GM19463 (cell line): ENCODE results near the gene LRP1B.
"Not testable (repeated sequence)": the region's sequence is repeated elsewhere in the genome, so short reads cannot be mapped to it uniquely, and the experiment has no call there.

Experiments used
- ATAC-seq: cut with Tn5 transposase; IDR thresholded peaks from one replicate; pipeline ENCODE4 v1.9.1; 2021; ENCODE audit warnings: mild to moderate bottlenecking, moderate library complexity; ENCODE audit not compliant: unreplicated experiment

The LRP1B gene

DNA sequence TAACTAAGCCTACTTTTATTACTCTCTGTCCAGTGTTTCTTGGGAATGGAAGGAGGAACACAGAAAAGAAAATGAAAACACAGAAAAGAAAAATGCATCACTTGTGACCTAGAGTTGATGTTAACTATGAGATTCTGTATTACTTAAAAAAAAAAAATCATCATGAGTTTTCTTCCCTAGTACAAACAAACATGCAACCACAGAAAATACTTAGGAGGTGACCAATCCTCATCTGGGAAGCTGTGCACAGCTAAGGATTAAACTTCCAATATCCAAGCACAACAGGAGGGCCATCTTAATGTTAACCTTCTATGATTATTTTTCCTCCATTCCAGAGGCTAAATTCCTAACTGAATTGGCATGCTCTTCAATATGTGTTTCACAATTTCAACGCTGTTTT lies 1140.4 kb downstream of the LRP1B start:
- no peak for ATAC-seq

DNA sequence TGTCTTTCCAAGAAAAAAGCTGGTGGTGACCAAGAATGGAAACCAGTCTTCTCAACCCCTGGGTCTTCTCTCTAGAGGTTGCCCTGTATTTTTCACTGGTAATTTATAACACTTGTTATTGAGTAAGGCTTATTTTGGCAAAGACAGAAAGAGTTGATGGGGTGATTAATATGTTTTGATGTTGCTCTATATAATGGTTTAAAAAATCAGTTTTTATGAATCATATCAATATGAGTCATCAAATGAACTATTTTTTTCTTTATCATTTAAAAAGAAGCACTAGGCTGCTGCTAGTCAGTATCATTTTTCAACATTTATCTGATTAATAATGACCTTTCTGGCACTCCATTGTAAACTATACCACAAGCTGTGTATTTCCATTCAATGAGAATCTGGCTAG lies 1142.2 kb downstream of the LRP1B start:
- ATAC-seq, result no peak

DNA sequence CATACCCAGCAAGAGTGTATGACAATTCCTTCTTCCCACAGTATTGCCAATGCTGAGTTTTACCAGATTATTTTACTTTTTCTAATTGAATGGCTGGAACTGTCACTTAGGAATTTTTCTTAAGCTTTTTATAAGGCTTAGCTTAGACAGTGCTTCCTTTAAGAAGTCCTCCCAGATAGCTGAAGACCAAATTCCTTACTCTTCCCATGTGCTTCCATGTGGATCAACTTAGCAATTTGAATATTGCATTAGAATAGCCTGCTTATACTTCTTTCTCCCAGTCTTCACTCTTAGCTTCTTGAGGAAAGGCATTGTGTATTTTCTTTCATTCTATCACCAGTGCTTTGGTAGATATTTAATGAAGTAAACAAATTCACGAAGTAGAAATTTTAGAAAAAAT lies 1144.4 kb downstream of the LRP1B start:
- ATAC-seq, result no peak

DNA sequence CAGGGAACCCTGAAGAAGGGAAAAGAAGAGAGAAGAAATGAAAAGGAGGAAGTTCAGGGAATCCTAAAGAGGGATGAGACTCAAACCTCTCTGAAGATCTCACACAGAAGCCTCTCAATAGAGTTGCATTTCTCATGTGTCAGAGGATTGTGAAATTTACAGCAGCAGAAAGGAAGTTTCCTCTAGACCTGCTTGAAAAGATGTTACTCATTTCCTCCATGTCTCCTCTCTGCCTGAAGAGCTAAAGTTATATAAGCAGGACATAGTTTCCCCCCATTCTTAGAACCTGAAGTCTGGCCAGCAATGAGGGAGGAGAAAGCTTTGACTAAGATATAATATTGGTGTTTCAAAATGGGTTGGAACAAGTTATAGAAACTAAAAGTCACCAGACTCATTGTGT lies 1155.6 kb downstream of the LRP1B start:
- ATAC-seq, result no peak

DNA sequence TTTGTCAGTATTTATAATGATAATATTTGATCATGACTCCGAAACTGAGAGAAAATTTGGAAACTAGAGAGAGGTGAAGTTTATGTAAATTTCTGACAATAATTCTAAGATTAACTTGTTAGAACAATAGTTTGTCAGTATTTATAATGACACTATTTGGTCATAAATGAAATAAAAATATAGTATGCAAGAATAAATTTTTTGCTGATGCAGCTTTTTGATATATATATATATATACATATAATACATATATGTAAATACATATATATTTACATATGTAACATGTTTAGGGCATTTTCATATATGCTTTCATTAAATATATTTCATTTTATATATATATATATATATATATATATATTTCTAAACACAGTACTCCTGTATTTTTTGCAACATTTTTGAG lies 1158.1 kb downstream of the LRP1B start:
- ATAC-seq, result no peak

DNA sequence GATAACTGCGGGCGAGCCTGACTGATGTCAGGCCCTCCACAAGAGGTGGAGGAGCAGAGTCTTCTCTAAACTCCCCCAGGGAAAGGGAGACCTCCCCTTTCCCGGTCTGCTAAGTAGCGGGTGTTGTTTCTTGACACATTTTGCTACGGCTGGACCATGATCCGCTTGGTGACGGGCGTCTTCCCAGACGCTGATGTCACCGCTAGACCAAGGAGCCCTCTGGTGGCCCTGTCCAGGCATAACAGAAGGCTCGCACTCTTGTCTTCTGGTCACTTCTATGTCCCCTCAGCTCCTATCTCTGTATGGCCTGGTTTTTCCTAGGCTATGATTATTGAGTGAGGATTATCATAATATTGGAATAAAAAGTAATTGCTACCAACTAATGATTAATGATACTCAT lies 1166.5 kb downstream of the LRP1B start:
- not testable (repeated sequence) for ATAC-seq

DNA sequence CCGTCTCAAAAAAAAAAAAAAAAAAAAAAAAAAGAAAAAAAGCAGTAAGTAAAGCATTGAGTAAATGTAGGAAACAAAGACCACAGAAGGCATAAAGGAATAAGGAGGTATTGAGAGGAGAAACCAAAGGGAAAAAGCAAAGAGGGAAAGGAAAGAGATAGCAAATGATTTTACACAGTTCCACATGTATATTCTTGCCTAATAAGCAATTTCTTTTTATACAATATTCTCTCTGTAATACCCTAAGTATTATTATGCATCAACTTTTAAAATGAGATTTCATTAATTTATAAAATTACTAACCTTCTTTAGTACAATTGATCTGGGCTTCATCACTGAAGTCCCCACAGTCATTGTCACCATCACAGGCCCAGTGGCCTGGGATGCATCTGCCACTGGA lies 1180.9 kb downstream of the LRP1B start:
- ATAC-seq, result no peak

DNA sequence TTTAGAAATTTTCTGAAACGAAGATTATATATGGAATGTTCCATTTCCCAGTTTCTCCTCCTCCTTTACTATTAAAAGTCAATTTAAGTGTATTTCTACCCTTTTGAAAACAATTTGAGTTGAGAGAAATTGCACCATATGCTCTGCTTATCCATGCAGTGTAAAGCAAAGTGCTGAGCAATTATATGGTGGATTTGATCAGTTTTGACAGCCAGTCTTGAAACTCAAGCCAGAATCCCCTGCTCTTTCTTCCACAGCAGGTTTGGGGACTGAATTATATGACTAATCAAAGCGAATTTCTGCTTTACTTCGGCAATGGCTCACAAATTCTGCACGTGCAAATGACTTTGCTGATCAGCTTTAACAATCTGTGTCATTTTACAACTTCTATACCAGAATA lies 1183.6 kb downstream of the LRP1B start:
- ATAC-seq, result no peak

DNA sequence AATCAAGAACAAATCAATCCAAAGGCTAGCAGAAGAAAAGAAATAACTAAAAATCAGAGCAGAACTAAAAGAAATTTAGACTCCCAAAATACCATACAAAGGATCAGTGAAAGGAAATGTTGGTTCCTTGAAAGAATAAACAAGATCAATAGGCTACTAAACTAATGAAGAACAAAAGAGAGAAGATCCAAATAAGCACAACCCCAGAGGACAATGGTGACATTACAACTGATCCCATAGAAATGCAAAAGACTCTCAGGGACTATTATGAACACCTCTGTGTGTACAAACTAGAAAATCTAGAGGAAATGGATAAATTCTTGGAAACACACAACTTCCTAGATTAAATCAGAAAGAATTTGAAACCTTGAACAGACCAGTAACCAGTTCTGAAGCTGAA lies 1186.9 kb downstream of the LRP1B start:
- no peak for ATAC-seq

DNA sequence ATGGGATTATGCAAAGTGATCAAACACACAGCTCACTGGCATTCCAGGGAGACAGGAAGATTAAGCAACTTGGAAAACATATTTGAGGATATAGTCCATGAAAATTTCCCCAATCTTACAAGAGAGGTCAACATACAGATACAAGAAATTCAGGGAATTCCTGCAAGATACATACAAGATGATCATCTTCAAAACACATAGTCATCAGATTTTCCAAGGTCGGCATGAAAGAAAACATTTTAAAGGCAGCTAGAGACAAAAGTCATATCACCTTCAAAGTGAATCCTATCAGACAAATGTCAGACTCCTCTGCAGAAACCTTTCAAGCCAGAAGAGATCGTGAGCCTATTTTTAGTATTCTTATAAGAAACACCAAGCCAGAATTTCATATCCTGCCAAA lies 1188.5 kb downstream of the LRP1B start:
- ATAC-seq, result no peak

DNA sequence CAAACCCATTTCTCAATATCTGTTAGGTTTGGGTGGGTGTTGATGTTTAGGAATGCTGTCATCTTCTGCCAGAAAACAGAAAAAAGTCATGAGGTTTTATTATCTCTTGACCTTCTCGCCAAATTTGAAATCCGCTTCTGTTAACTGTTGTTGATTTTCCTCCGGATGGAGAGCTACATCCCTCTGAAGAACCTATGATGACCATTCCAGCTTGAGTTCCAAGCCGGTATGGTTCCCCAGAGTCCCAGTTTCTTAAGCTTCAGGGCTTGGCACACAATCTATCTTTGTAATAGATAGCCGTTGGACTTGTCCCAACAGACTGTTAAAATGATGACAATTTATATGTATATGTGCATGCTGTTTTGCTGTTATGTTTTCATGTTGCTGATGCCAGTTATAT lies 1201.0 kb downstream of the LRP1B start:
- no peak for ATAC-seq

DNA sequence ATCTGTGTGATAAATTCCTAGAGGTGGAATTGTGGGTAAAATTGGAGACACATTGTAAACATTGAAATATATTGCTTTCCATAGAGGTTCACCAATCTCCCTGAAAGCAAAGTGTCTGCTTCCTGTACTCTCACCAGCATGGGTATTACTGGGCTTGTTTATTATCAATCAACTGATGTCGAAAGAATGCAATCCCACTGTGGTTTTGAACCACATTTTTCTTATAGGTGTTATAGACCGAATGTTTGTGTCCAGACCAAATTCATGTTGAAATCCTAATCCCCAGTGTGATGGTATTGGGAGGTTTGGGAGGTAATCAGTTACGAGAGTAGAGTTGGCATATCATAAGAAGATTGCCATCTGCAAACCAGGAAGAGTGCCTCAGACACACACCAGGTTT lies 1212.4 kb downstream of the LRP1B start:
- no peak for ATAC-seq

DNA sequence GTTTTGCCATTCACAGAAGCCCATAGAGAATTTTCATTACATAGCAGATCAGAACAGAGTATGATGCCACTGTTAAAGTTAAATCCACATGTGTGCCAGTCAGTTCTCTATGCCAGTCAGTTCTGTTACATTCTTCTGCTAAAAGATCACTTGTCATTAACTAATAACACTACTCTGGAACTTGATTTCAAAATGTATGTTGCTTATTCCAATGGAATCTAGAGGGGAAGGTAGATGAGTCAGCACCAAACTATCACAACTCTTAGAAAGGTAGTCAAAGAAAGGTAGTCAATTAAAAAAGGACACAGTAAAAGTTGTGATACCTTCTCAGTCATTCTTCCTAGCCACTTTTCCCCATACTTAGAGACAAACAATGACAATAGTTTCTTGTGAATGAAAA lies 1214.4 kb downstream of the LRP1B start:
- no peak for ATAC-seq

DNA sequence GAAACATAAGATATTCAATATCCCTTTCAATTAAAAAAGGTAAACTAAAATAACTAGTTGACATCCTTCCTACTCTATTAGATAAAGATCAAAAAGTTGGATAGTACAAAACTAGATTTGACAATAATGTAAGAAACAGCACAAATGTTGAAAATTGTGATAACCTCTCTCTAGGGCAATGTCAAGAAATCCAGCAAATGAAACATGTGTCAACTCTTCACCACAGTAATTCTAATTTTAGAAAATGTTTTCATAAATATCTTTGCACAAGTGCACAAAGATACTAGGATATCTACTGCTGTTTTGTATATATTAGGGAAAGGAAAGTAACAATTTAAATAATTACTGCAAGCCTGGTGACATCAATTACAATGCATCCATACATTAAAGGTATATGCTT lies 1220.1 kb downstream of the LRP1B start:
- no peak for ATAC-seq

DNA sequence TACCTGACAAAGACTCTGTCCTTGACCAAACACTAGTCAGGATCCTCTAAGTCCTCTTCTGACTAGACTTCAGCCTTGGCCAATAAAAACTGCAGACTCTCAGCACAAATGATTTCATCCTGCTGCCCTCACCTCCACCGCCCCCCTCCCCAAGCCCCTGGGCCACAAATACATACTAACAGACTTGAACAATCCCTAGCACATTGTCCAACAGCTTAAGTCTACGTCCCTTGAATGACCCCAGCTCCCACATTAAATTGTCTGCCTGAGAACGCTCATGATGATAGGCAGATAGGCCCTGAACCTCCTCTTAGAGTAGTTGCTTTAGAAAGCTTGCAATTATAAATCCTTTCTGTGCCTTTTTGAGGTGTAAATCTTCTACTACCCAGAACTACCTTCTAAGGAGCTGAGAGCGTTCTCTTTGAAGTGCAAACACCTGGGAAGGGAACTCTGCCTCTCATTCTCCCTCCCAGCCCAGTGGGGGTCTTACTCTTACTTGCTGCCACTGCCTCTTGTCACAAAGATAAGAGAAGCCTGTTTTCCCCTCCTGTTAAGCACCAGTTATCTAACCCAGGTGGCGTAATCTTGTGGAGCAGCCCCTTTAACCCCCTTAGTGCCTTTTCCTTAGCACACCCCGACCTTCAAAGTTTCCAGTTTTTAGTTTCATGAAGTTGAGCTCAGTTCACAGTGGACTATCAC lies 1225.6 kb downstream of the LRP1B start:
- ATAC-seq, result no peak

DNA sequence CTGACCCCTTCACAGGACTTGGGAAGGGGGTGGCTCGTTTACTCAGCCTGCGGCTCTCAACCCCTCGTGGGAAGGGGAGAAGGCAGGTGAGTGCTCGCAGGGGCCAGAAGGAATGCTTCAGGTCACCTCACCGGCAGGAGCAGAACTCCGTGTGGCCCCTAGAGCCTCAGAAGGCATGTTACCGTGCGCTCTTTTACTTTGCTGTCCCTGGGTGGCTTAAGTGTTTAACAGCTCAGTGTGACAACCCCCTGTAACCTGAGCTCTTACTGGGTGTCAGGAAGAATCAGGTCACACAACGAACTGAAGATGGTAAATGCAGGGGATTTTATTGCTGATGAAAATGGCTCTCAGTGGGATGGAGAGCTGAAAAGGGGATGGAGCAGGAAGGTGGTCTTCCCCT lies 1235.4 kb downstream of the LRP1B start:
- ATAC-seq, result no peak

DNA sequence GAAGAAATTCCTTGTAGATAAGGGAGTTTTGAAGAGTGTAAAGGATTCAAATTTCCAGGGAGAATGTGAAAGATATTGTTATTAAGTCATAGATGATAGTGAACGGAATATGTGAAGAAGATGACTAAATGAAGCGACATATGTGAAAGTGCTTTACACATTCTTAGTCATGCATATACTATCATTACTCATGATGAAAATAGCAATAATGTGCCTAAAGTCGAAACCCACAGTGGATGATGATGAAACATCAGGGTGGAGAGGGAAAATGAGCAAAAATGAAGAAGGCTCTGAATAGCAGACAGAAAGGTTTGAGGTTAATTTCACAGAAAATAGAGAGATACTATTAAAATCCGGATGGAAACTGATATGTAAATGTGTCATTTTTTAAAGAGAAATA lies 1237.1 kb downstream of the LRP1B start:
- ATAC-seq, result no peak

DNA sequence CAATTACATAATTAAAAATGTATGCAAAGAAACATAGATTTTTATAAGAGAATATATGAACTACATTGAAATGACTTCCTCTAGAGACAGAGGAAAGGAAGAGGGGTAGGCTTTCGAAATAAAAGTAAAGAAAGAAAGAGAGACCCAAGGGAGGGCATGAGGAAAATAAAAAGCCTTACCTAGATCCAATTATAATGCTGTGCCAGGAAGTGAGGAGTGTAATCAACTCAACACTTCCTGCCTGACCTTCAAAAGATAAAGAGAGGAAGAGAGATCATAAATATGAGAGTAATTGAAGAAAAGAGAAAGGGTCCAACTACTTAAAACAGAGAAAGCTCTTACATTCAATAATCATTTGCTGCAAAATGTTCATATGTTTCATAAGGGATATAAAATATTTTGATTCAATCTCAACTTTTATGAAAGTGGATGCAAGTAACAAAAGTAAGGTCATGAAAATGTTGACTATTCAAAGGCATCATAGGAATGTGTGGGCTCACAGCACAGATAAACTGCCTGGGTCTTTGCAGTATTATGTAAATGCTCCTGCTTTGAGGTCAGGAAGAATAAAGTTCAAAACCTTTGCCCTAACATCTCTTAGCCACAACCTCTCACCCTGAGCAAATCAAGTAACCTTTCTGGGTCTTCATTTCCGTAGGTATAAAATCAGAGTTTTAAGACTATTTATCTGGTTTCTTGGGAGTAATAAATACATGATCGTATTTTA lies 1237.7 kb downstream of the LRP1B start:
- no peak for ATAC-seq

DNA sequence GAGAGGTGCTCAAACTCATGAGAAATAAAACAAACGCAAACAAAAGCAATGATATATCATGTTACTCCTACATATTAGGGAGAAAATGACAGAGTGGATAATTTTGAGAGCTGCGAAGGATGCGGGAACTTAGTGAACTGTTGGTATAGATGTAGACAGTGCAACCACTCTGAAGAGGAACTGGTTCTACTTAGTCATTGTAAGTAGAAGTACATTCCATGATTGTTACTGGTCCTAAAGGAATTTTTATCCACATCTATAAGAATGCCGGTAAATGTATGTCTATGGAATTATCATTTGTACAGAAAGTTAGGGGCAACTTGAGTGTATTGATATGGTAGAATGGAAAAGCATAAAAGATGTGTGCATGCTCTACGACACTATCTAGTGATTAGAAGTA lies 1238.4 kb downstream of the LRP1B start:
- ATAC-seq, result no peak

DNA sequence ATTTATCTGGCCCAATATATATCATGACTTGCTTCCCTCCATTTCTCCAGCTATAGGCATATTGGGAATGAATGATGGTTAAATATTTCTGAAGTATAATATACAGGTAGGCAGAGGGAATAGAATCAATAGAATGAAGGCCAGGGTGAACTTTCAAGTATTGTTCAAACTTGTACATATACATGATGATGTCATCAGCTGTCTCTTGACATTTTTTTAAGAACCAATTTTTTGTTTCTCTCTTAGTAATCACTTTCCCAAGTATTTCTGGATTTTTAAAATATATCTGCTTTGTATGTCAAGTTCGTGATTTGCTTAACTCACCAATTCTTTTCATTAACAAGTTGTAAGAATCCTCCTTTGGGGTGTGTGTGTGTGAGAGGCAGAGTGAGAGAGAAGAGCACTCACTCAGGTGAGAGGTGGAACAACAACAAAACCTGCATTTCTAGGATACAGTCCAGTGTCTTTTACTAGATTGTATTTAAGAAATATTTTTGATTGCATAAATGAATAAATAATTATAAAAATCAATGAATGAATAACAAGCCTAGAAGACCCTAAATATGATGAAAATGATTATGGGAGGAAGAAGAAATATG lies 1239.1 kb downstream of the LRP1B start:
- ATAC-seq, result no peak

DNA sequence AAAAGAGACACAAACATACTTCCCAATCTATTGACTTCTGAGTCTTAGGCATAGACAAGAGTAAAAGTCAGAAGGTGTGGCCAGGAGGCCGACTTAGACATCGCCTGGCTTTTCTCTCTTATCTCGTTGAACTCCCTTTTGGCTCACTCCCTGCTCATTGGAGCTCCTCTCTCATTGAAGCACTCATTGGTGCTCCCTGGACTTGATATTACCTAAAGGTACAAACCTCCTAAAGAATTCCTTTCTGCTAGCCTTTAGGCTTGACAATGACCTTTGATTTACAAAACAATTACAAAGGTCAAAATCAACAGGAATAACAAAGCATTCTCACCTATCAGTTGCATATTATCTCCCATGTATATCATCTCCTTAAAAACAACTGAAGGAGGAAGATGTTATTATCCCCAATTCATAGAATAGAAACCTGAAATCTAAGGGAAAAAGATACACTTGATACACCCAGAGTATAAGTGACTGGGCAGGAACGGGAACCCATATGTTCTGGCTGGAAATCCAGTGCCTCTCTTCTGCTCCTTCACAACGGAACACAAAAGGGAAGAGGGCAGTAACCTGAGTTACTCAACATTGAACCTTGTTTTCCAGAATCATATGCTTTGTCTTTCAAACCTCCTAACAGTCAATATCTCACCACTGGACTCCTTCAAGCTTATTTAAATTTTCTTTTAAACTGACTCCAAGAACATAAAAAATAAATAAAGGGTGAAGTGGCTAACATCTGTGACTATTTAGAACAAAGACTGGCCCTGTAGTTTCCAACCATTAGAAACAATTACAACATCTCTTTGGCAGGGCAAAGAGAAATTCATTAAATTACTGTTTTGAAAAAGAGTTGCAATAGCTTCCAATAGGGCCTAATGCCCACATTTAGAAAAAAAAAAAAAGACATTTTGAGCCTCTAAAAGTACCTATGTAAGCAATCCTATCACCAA lies 1247.9 kb downstream of the LRP1B start:
- no peak for ATAC-seq
